ENCODE measurements around the gene SKOR1. TPM values are rescaled to one million over a fixed set of nuclear protein-coding genes. Genes with fewer than 3 reads are reported as not detected.

The SKOR1 gene
- total and polyA plus RNA-seq, 10 of the 15 experiments (the other 5 are each of a cell fraction or from before 2014, with no cell fraction given) = 0.04 to 0.36 (median 0.10) TPM; not detected in 4

DNA sequence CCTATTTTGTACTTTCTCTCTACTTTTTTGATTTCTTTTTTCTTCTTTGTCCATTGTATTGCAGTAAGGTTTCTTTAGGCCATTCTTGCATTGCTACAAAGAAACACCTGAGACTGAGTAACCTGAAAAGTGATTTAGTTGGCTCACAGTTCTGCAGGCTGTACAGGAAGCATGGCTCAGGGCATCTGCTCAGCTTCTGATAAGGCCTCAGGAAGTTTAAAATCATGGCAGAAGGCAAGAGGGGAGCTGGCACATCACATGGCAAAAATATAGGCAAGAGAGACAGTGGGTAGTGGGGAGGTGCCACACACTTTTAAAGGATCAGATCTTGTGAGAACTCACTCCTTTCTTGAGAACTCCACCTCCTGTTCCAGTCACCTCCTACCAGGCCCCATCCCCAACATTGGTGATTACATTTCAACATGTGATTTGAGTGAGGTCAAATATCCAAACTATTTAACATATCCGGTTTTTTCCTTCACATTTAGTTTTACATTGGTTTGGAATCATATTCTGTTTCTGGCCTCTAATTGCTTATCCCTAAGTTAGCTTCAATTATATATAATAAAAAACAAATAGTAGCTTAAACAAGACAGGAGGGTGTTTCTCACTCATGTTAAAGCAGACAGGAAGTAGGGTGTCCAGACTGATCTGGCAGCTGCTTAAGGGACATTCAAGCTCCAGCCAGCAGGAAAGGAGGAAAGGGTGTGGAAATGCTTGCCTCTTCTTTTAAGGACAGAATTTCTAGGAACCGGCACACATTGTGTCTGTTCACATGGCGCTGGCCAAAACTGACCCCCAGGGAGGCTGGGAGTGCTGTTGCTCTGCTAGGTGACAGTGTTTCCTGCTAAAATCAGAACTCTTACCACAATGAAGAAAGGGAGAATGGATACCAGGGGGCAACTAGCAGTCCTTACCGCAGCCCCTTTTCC lies 28.8 kb upstream of the SKOR1 start (continued):
- no peak for TF ChIP-seq STAT3 (IDR thresholded peaks at IDR 0.05; ENCODE audit: low read depth, low read length)

DNA sequence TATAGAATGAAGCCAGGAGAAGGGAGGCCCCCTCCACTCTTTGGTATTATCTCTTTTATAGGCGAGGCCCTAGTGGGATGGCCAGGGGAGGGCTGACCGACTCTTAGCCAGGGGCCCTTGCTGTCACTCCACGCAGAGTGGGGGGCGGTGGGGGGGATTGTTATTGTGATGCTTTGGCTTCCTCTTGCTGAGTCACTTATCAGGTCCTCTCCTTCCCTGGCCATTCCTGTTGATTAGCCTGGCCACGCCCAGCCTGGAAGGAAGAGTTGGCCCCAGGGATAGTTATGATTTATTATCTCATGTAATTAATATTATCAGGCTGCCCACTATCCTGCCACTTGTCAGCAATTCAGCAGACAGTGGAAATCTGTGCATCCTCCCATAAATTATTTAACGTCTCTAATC lies 25.5 kb upstream of the SKOR1 start:
- no TSS peak for BruUV-seq (replicated peaks)
- POLR2A ChIA-PET = no interaction called here
- DNase-seq (ENCODE audit: low read depth, low spot score) (no peak), ATAC-seq (no peak), FAIRE-seq (no peak)
- SMC1A ChIA-PET (ENCODE audit: uncharacterized antibody, unreplicated experiment) = no interaction called here
- H3K4me2 ChIP-seq (ENCODE audit: control insufficient read depth, insufficient read depth) = no peak overlapping the region
- H3K27ac ChIP-seq (ENCODE audit: control insufficient read depth, insufficient read depth) = no peak overlapping the region
- WGBS (ENCODE audit: insufficient coverage, insufficient replicate concordance, low lambda C conversion rate, missing lambda C conversion rate) = 93% methylated on average over 6 of the region's 6 CpGs
- intact Hi-C loops (cut with micrococcal nuclease; ENCODE audit: unreplicated experiment) = no loop called here
- no peak overlapping the region for H2AFZ ChIP-seq (ENCODE audit: control insufficient read depth, low read depth, low read length)
- CTCF ChIA-PET = no interaction called here
- H3K79me2 ChIP-seq (ENCODE audit: control insufficient read depth, insufficient read depth, low read length) = no peaks in the 10 kb centered on the region
- H3K4me1 ChIP-seq (ENCODE audit: control insufficient read depth, insufficient read depth, low read length) = no peaks in the 10 kb centered on the region
- no peaks in the 10 kb centered on the region; a peak in 1 of 4 replicates for H3K36me3 ChIP-seq (ENCODE audit: control insufficient read depth in 2 of 2, insufficient read depth in 2 of 2, low read length in 1 of 2)
- no peak overlapping the region for H3K4me3 ChIP-seq
- no peak overlapping the region for H3K9ac ChIP-seq (ENCODE audit: control insufficient read depth, insufficient read depth, low read length)
- peaks cover 1% of the 10 kb centered on the region; the same call in 2 of the 3 replicates for H3K9me3 ChIP-seq (replicated peaks; ENCODE audit: control insufficient read depth, insufficient read depth, low read length)
- H4K20me1 ChIP-seq (ENCODE audit: control insufficient read depth, insufficient read depth) = no peaks in the 10 kb centered on the region
- TF ChIP-seq RFX5 (IDR thresholded peaks at IDR 0.05; ENCODE audit: low read depth, low read length) = no peak
- TF ChIP-seq, protein P1, sequence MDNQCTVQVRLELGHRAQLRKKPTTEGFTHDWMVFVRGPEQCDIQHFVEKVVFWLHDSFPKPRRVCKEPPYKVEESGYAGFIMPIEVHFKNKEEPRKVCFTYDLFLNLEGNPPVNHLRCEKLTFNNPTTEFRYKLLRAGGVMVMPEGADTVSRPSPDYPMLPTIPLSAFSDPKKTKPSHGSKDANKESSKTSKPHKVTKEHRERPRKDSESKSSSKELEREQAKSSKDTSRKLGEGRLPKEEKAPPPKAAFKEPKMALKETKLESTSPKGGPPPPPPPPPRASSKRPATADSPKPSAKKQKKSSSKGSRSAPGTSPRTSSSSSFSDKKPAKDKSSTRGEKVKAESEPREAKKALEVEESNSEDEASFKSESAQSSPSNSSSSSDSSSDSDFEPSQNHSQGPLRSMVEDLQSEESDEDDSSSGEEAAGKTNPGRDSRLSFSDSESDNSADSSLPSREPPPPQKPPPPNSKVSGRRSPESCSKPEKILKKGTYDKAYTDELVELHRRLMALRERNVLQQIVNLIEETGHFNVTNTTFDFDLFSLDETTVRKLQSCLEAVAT (IDR thresholded peaks at IDR 0.05) = no peak
- no peaks in the 10 kb centered on the region for H3K27me3 ChIP-seq (replicated peaks in 1 of 2; ENCODE audit: control insufficient read depth in 2 of 2, insufficient read depth in 2 of 2, low read length in 1 of 2)
- RAD21 ChIA-PET (ENCODE audit: unreplicated experiment) = no interaction called here
- in situ Hi-C loops (cut with MboI) = no loop called here

Data from GM12878 (cell line).